GM12865 (cell line): ENCODE results near the gene UBQLN3.

ENCODE experiments used
- DNase-seq: peaks from one replicate; pipeline ENCODE4 v3.0.0; 2010; ENCODE audit warnings: low read depth
- H3K4me3 ChIP-seq: 2 replicates; pipeline ENCODE4 v1.5.1; 2011; ENCODE audit warnings: mild to moderate bottlenecking, low read depth, low read length, control low read depth
- CTCF ChIP-seq: IDR thresholded peaks from 2 replicates; pipeline ENCODE4 v1.5.1; 2011; ENCODE audit warnings: low read length, control low read depth, low read depth, inconsistent platforms; ENCODE audit not compliant: insufficient read depth; ENCODE audit errors: missing control alignments

Gene UBQLN3

GRCh38 chr11:5507933-5508305, 1.8 kb downstream of the UBQLN3 start:
- DNase-seq = no peak
- H3K4me3 ChIP-seq = no peak overlapping the region
- no peak for TF ChIP-seq CTCF

GRCh38 chr11:5507177-5507932, 2.4 kb downstream of the UBQLN3 start:
- no peak for DNase-seq
- H3K4me3 ChIP-seq = no peak overlapping the region
- no peak for TF ChIP-seq CTCF

- no peak overlapping the region for H3K4me3 ChIP-seq
- DNase-seq = no peak
- TF ChIP-seq CTCF = no peak
Measured at GRCh38 chr11:5505363-5506048, 4.3 kb downstream of the UBQLN3 start.

GRCh38 chr11:5504403-5504921, 5.3 kb downstream of the UBQLN3 start:
- DNase-seq = no peak
- H3K4me3 ChIP-seq = no peak overlapping the region
- TF ChIP-seq CTCF = no peak

- no peak overlapping the region for H3K4me3 ChIP-seq
Measured at GRCh38 chr11:5500393-5500801, 9.4 kb downstream of the UBQLN3 start.

GRCh38 chr11:5499671-5500070, 10.1 kb downstream of the UBQLN3 start:
- no peak for DNase-seq
- H3K4me3 ChIP-seq = no peak overlapping the region
- no peak for TF ChIP-seq CTCF

More at GRCh38 chr11:5500393-5500801, 9.4 kb downstream of the UBQLN3 start:
- DNase-seq = no peak
- no peak for TF ChIP-seq CTCF
